H7 (cell line): ENCODE measurements around the gene TMEM121. TPM values are rescaled to one million over a fixed set of nuclear protein-coding genes. Genes with fewer than 3 reads are reported as not detected.

Source experiments
- DNase-seq: peaks from one replicate; pipeline ENCODE4 v3.0.0; 2012
- H3K27me3 ChIP-seq: 2 replicates; pipeline ENCODE4 v1.6.0; 2011; ENCODE audit warnings: mild to moderate bottlenecking, low read length; ENCODE audit not compliant: control insufficient read depth, insufficient read depth
- H3K36me3 ChIP-seq: replicated peaks from 2 replicates; pipeline ENCODE4 v1.5.1; 2011; ENCODE audit warnings: low read length; ENCODE audit not compliant: control insufficient read depth, insufficient read depth
- H3K4me3 ChIP-seq: 2 replicates; pipeline ENCODE4 v1.5.1; 2011; ENCODE audit warnings: low read depth, mild to moderate bottlenecking, control low read depth, low read length, moderate library complexity; ENCODE audit not compliant: insufficient read depth
- total RNA-seq: library from RNA; depleted of rRNA; stranded (reverse); fragments of >200 nt; shearing (Covaris generic); gene quantifications from 2 replicates; pipeline ENCODE4 v1.2.3, GENCODE V29; 2014

Gene TMEM121
- total RNA-seq, 1 experiment from 2014 or later, result 0.80 TPM

DNA sequence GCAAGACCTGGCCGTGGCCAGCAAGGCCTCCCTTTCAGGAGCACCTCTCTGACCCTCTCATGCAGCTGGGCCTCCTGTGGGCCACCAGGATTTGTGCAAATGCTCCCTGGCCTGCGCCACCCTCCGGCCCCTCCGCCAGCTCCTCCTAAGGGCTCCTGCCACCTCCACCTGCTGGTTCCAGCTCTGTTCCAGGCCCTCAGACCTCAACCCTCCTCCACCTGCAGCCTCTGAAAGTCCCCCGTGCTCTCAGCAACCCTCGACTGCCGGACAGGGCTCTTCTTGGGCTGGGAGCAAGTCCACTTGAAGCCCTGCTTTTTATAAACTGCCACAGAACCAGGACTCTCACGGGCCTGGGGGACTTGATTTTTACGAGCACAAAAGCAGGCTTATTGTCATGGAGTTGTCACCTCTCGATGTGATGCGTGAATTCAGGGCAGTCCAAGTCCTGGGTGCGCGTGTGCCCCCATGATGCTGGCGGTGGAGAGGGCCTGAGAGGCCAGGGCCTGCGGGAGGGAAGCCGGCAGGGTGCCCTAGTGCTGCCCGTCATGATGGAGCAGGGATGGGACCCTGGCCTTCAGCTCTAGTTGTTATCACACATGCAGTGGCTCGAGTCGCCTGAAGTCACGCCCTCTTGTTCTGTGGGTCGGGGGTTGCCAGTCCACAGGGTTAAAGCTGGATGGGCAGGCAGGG is 26.2 kb upstream of the TMEM121 start:
- Histone ChIP-seq H3K27me3 (no peaks in the 10 kb centered on the region), H3K4me3 (no peak overlapping the region), H3K36me3 (no peaks in the 10 kb centered on the region)
- peak; percentile 59 for DNase-seq

GRCh38 chr14:105500726-105501101 is 25.7 kb upstream of the TMEM121 start:
- no peak overlapping the region for H3K4me3 ChIP-seq

GRCh38 chr14:105501504-105502291 is 24.7 kb upstream of the TMEM121 start:
- H3K36me3 ChIP-seq, result no peaks in the 10 kb centered on the region
- H3K4me3 ChIP-seq, result no peak overlapping the region
- H3K27me3 ChIP-seq, result no peaks in the 10 kb centered on the region
- DNase-seq, result peak; percentile 33

More at GRCh38 chr14:105500726-105501101, 25.7 kb upstream of the TMEM121 start:
- H3K36me3 ChIP-seq, result no peaks in the 10 kb centered on the region
- peak; percentile 62 for DNase-seq
- H3K27me3 ChIP-seq, result no peaks in the 10 kb centered on the region

GRCh38 chr14:105502446-105503295 is 23.7 kb upstream of the TMEM121 start:
- peak; percentile 60 for DNase-seq
- H3K36me3 ChIP-seq, result no peaks in the 10 kb centered on the region
- no peak overlapping the region for H3K4me3 ChIP-seq
- no peaks in the 10 kb centered on the region for H3K27me3 ChIP-seq

- Histone ChIP-seq H3K4me3 (no peak overlapping the region), H3K27me3 (no peaks in the 10 kb centered on the region), H3K36me3 (no peaks in the 10 kb centered on the region)
- no peak for DNase-seq
These were observed 23.1 kb upstream of the TMEM121 start for GRCh38 chr14:105503296-105503640.

- Histone ChIP-seq H3K27me3 (no peaks in the 10 kb centered on the region), H3K36me3 (no peaks in the 10 kb centered on the region), H3K4me3 (no peak overlapping the region)
- peak; percentile 62 for DNase-seq
These were observed 22.3 kb upstream of the TMEM121 start for GRCh38 chr14:105503935-105504692.

DNA sequence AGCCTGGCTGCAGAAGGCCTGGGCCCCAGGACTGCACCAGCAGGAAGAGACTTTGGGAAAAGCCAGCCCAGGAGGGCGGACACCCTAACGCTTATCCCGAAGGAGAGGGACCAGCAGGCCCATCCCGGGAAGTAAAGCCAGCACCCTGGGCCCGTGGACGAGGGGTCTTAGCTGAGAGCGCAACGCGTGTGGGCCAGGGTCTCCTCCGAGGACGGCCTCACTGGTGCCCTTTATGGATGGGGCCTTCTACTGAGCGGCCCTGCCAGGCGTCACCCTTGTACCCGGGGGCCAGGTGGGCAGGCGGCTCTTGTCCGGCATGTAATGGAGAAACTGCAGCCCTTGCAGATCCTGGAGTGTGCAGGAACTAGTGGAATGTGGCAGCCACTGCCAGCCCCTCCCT is 21.3 kb upstream of the TMEM121 start:
- no peak overlapping the region for H3K4me3 ChIP-seq
- DNase-seq, result peak; percentile 61
- H3K36me3 ChIP-seq, result no peaks in the 10 kb centered on the region
- H3K27me3 ChIP-seq, result no peaks in the 10 kb centered on the region

GRCh38 chr14:105507247-105507646 is 19.1 kb upstream of the TMEM121 start:
- H3K4me3 ChIP-seq, result no peak overlapping the region
- no peaks in the 10 kb centered on the region for H3K27me3 ChIP-seq
- H3K36me3 ChIP-seq, result no peaks in the 10 kb centered on the region
- peak; percentile 47 for DNase-seq

DNA sequence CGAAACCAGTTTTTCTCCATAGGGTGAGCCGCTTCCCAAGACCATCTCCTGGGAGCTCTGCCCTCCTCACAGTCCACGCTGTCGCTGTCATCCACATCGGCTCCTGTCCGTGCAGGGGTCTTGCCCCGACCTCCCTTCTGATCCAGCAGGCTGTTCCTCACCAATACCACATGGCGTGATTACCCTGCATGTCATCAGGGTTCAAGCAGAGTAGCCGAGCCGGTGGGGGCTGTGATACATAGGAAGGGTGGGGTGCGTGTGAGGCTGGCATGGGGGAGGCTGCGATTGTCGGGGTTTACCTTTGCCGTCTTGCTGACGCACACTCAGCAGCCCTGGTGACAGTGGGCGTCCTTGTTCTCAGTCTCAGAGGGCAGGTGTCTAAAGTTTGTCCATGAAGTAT is 18.3 kb upstream of the TMEM121 start:
- H3K27me3 ChIP-seq, result no peaks in the 10 kb centered on the region
- no peaks in the 10 kb centered on the region for H3K36me3 ChIP-seq
- DNase-seq, result peak; percentile 27
- no peak overlapping the region for H3K4me3 ChIP-seq

DNA sequence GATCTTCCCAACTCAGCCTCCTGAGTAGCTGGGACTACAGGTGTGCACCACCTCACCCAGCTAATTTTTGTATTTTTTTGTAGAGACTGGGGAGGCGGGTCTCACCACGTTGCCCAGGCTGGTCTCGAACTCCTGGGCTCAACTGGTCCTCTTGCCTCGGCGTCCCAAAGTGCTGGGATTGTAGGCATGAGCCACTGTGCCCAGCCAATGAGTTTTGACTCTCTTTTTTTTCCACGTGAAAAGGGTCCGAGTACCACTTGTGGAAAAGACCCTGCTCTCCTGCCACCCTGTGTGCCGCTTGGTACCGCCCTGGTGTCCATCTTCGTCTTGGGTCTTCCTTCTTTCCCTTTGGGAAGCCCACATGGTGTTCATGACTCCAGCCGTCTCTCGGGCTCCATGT is 17.8 kb upstream of the TMEM121 start:
- no peaks in the 10 kb centered on the region for H3K36me3 ChIP-seq
- DNase-seq, result peak; percentile 21
- H3K4me3 ChIP-seq, result no peak overlapping the region
- no peaks in the 10 kb centered on the region for H3K27me3 ChIP-seq

GRCh38 chr14:105517096-105517495 is 9.3 kb upstream of the TMEM121 start:
- peaks cover 1% of the 10 kb centered on the region; the same call in 1 of the 2 replicates for H3K27me3 ChIP-seq
- no peak overlapping the region for H3K4me3 ChIP-seq
- no peak for DNase-seq
- no peaks in the 10 kb centered on the region for H3K36me3 ChIP-seq

- Histone ChIP-seq H3K4me3 (no peak overlapping the region), H3K27me3 (peaks cover 2% of the 10 kb centered on the region; the same call in 1 of the 2 replicates), H3K36me3 (no peaks in the 10 kb centered on the region)
- DNase-seq, result no peak
These were observed 6.3 kb upstream of the TMEM121 start for GRCh38 chr14:105519946-105520698.

- no peak overlapping the region for H3K4me3 ChIP-seq
- no peaks in the 10 kb centered on the region for H3K36me3 ChIP-seq
- peaks cover 37% of the 10 kb centered on the region for H3K27me3 ChIP-seq
- DNase-seq, result no peak
These were observed 1.1 kb upstream of the TMEM121 start for GRCh38 chr14:105525326-105525725.
